ENCODE measurements around the gene AGTPBP1.

Gene AGTPBP1

GRCh38 chr9:85639675-85640186 lies 102.0 kb downstream of the AGTPBP1 start:
- Mint-ChIP-seq H3K4me3 (no peak overlapping the region), H3K36me3 (ENCODE audit: low read depth) (peaks cover 14% of the 10 kb centered on the region), H3K27ac (no peak overlapping the region), H3K27me3 (ENCODE audit: low read depth) (no peaks in the 10 kb centered on the region), H3K9me3 (no peaks in the 10 kb centered on the region), H3K4me1 (no peaks in the 10 kb centered on the region)
- TF ChIP-seq CTCF (IDR thresholded peaks at IDR 0.05; ENCODE audit: unreplicated experiment in 3 of 3), result no peak

- no peak for TF ChIP-seq CTCF (IDR thresholded peaks at IDR 0.05; ENCODE audit: unreplicated experiment in 3 of 3)
- Mint-ChIP-seq H3K4me1 (no peaks in the 10 kb centered on the region), H3K4me3 (no peak overlapping the region), H3K9me3 (no peaks in the 10 kb centered on the region), H3K36me3 (ENCODE audit: low read depth) (peaks cover 13% of the 10 kb centered on the region), H3K27me3 (ENCODE audit: low read depth) (no peaks in the 10 kb centered on the region), H3K27ac (no peak overlapping the region)
These were observed 109.9 kb downstream of the AGTPBP1 start for GRCh38 chr9:85631809-85632208.

GRCh38 chr9:85630676-85631075 lies 111.1 kb downstream of the AGTPBP1 start:
- no peaks in the 10 kb centered on the region for H3K4me1 Mint-ChIP-seq
- H3K27ac Mint-ChIP-seq, result no peak overlapping the region
- peaks cover 13% of the 10 kb centered on the region for H3K36me3 Mint-ChIP-seq (ENCODE audit: low read depth)
- no peaks in the 10 kb centered on the region for H3K27me3 Mint-ChIP-seq (ENCODE audit: low read depth)
- no peak for TF ChIP-seq CTCF (IDR thresholded peaks at IDR 0.05; ENCODE audit: unreplicated experiment in 3 of 3)
- no peak overlapping the region for H3K4me3 Mint-ChIP-seq
- no peaks in the 10 kb centered on the region for H3K9me3 Mint-ChIP-seq

- no peak for TF ChIP-seq CTCF (IDR thresholded peaks at IDR 0.05; ENCODE audit: unreplicated experiment in 3 of 3)
- Mint-ChIP-seq H3K4me3 (no peak overlapping the region), H3K9me3 (no peaks in the 10 kb centered on the region), H3K4me1 (no peaks in the 10 kb centered on the region), H3K27me3 (ENCODE audit: low read depth) (peaks cover 3% of the 10 kb centered on the region), H3K27ac (no peak overlapping the region), H3K36me3 (ENCODE audit: low read depth) (no peaks in the 10 kb centered on the region)
These were observed 124.5 kb downstream of the AGTPBP1 start for GRCh38 chr9:85617141-85617670.

- Mint-ChIP-seq H3K36me3 (ENCODE audit: low read depth) (no peaks in the 10 kb centered on the region), H3K4me3 (no peak overlapping the region), H3K9me3 (no peaks in the 10 kb centered on the region), H3K27ac (no peak overlapping the region), H3K4me1 (no peaks in the 10 kb centered on the region), H3K27me3 (ENCODE audit: low read depth) (peaks cover 3% of the 10 kb centered on the region)
- TF ChIP-seq CTCF (IDR thresholded peaks at IDR 0.05; ENCODE audit: unreplicated experiment in 3 of 3), result no peak
These were observed 126.0 kb downstream of the AGTPBP1 start for GRCh38 chr9:85615792-85616191.

All from nephron (organoid).